Glutamatergic neuron (in vitro differentiated cells): ENCODE measurements around the gene CLPX. TPM values are rescaled to one million over a fixed set of nuclear protein-coding genes. Genes with fewer than 3 reads are reported as not detected.
A peak's percentile ranks its signal among the peaks of the same experiment; 100 is the strongest.

Source experiments
- DNase-seq: peaks from one replicate; pipeline ENCODE4 v3.0.0; 2022
- H3K27ac Mint-ChIP-seq: one replicate; pipeline ENCODE4 v1.8.0; 2020; ENCODE audit warnings: mild to moderate bottlenecking, mixed read lengths, inconsistent platforms; ENCODE audit not compliant: unreplicated experiment
- H3K27me3 Mint-ChIP-seq: one replicate; pipeline ENCODE4 v1.8.0; 2020; ENCODE audit warnings: mild to moderate bottlenecking, moderate library complexity, mixed read lengths, inconsistent platforms; ENCODE audit not compliant: unreplicated experiment
- H3K36me3 Mint-ChIP-seq: one replicate; pipeline ENCODE4 v1.8.0; 2020; ENCODE audit warnings: mild to moderate bottlenecking, mixed read lengths, inconsistent platforms; ENCODE audit not compliant: unreplicated experiment
- H3K4me1 Mint-ChIP-seq: one replicate; pipeline ENCODE4 v1.8.0; 2020; ENCODE audit warnings: mild to moderate bottlenecking, low read depth, mixed read lengths, inconsistent platforms; ENCODE audit not compliant: unreplicated experiment
- H3K4me3 Mint-ChIP-seq: one replicate; pipeline ENCODE4 v1.8.0; 2020; ENCODE audit warnings: mild to moderate bottlenecking, mixed read lengths, inconsistent platforms; ENCODE audit not compliant: unreplicated experiment
- H3K9me3 Mint-ChIP-seq: one replicate; pipeline ENCODE4 v1.8.0; 2020; ENCODE audit warnings: mild to moderate bottlenecking, moderate library complexity, mixed read lengths, inconsistent platforms; ENCODE audit not compliant: unreplicated experiment
- CTCF ChIP-seq: fragments of 200-600 bp; sonication (generic); IDR thresholded peaks from one replicate; pipeline ENCODE4 v1.5.0; 2021; ENCODE audit not compliant: partially characterized antibody, unreplicated experiment
- total RNA-seq: library from RNA; stranded (reverse); fragmentation: NEBNext Ultra II Directional; extraction: Animal tissue kit (Norgen Biotek cat#: 25700); gene quantifications from one replicate; pipeline ENCODE4 v1.2.1, GENCODE V29; 2021; ENCODE audit not compliant: unreplicated experiment

Gene CLPX
- total RNA-seq, 1 donor from 2014 or later, result 28.6 TPM

GRCh38 chr15:65132878-65133547 lies 52.1 kb downstream of the CLPX start:
- Mint-ChIP-seq H3K27me3 (peaks cover 6% of the 10 kb centered on the region), H3K9me3 (peaks cover 11% of the 10 kb centered on the region), H3K4me3 (peak overlapping the region; percentile 86), H3K27ac (peak overlapping the region; percentile 84), H3K4me1 (peaks cover 10% of the 10 kb centered on the region), H3K36me3 (peaks cover 11% of the 10 kb centered on the region)
- TF ChIP-seq CTCF, result no peak
- peak; percentile 72 for DNase-seq

- peaks cover 11% of the 10 kb centered on the region for H3K4me1 Mint-ChIP-seq
- no peak for DNase-seq
- H3K9me3 Mint-ChIP-seq, result peaks cover 3% of the 10 kb centered on the region
- H3K4me3 Mint-ChIP-seq, result peak overlapping the region; percentile 49
- no peak overlapping the region for H3K27ac Mint-ChIP-seq
- peaks cover 6% of the 10 kb centered on the region for H3K27me3 Mint-ChIP-seq
- no peak for TF ChIP-seq CTCF
- peaks cover 4% of the 10 kb centered on the region for H3K36me3 Mint-ChIP-seq
Measured at GRCh38 chr15:65130941-65131340, 54.2 kb downstream of the CLPX start.

GRCh38 chr15:65115542-65115941 lies 69.6 kb downstream of the CLPX start:
- no peak overlapping the region for H3K4me3 Mint-ChIP-seq
- TF ChIP-seq CTCF, result no peak
- peaks cover 5% of the 10 kb centered on the region for H3K36me3 Mint-ChIP-seq

GRCh38 chr15:65115086-65115485 lies 70.1 kb downstream of the CLPX start, which contains the start of gene UBAP1L:
TSS of gene UBAP1L (minus strand) at chr15:65115200. CDS start at chr15:65106215, 8,985 bp downstream.
- DNase-seq, result no peak
- no peak within 1 kb of the TSS for H3K27ac Mint-ChIP-seq
- H3K27me3 Mint-ChIP-seq, result no peaks in the 10 kb centered on the region
- H3K4me3 Mint-ChIP-seq, result no peak within 1 kb of the TSS
- H3K4me1 Mint-ChIP-seq, result no peaks in the 10 kb centered on the region
- no peak for TF ChIP-seq CTCF
- H3K9me3 Mint-ChIP-seq, result peaks cover 2% of the 10 kb centered on the region
- H3K36me3 Mint-ChIP-seq, result peaks cover 5% of the 10 kb centered on the region

More at GRCh38 chr15:65115542-65115941, 69.6 kb downstream of the CLPX start:
- Mint-ChIP-seq H3K4me1 (no peaks in the 10 kb centered on the region), H3K27me3 (no peaks in the 10 kb centered on the region), H3K9me3 (peaks cover 2% of the 10 kb centered on the region), H3K27ac (no peak overlapping the region)
- DNase-seq, result no peak

- H3K36me3 Mint-ChIP-seq, result no peaks in the 10 kb centered on the region
- H3K4me3 Mint-ChIP-seq, result no peak overlapping the region
- no peaks in the 10 kb centered on the region for H3K4me1 Mint-ChIP-seq
- no peaks in the 10 kb centered on the region for H3K9me3 Mint-ChIP-seq
- H3K27ac Mint-ChIP-seq, result no peak overlapping the region
- no peak for TF ChIP-seq CTCF
- no peaks in the 10 kb centered on the region for H3K27me3 Mint-ChIP-seq
- DNase-seq, result no peak
Measured at GRCh38 chr15:65110676-65111292, 74.4 kb downstream of the CLPX start.
